Caco-2 (cell line): Measurements from ENCODE around the gene CCL26. TPM values are rescaled to one million over a fixed set of nuclear protein-coding genes. Genes with fewer than 3 reads are reported as not detected.
"Not testable (repeated sequence)": the region's sequence is repeated elsewhere in the genome, so short reads cannot be mapped to it uniquely, and the experiment has no call there.

Experiments used
- BruUV-seq: library from RNA; stranded (reverse); fragments of 400-500 nt; replicated peaks from 2 replicates; lab custom pipeline; 2021; lab: Mats Ljungman, UMichigan
- CTCF ChIA-PET: fragments of 300-600 bp; sonication (Branson Sonifier 250); formaldehyde crosslinking; loops from one replicate; lab custom pipeline; 2022; ENCODE audit warnings: antibody characterized with exemption; lab: Charles Lee
- POLR2A ChIA-PET: fragments of 300-600 bp; sonication (Branson Sonifier 250); formaldehyde crosslinking; loops from one replicate; lab custom pipeline; 2022; ENCODE audit warnings: antibody characterized with exemption; lab: Charles Lee
- DNase-seq, 2 experiments: peaks; one replicate each; pipeline versions ENCODE4 v3.0.0 to v3.0.0-alpha.2; 2020 to 2022
- H3K27me3 ChIP-seq: replicated peaks from 2 replicates; pipeline ENCODE4 v1.6.0; 2011; ENCODE audit warnings: low read length; ENCODE audit not compliant: control insufficient read depth, insufficient read depth
- H3K36me3 ChIP-seq: 2 replicates; pipeline ENCODE4 v1.5.1; 2011; ENCODE audit warnings: low read length; ENCODE audit not compliant: control insufficient read depth, insufficient read depth
- H3K4me1 ChIP-seq: fragments of 250-450 bp; sonication (Bioruptor Pico); 2 replicates; pipeline ENCODE4 v1.5.1; 2020; ENCODE audit warnings: mild to moderate bottlenecking
- H3K4me3 ChIP-seq: 2 replicates; pipeline ENCODE4 v1.5.1; 2011; ENCODE audit warnings: low read depth, mild to moderate bottlenecking, control low read depth, low read length
- H3K9me3 ChIP-seq: fragments of 250-450 bp; sonication (Bioruptor Pico); 2 replicates; pipeline ENCODE4 v1.5.1; 2020; ENCODE audit warnings: mild to moderate bottlenecking, moderate library complexity
- H3K27ac Mint-ChIP-seq: one replicate; pipeline ENCODE4 v1.8.0; 2022; ENCODE audit warnings: mixed read lengths; ENCODE audit not compliant: unreplicated experiment
- H3K27me3 Mint-ChIP-seq: one replicate; pipeline ENCODE4 v1.8.0; 2022; ENCODE audit warnings: mixed read lengths; ENCODE audit not compliant: insufficient read depth, unreplicated experiment
- H3K36me3 Mint-ChIP-seq: one replicate; pipeline ENCODE4 v1.8.0; 2022; ENCODE audit warnings: mild to moderate bottlenecking, mixed read lengths; ENCODE audit not compliant: insufficient read depth, unreplicated experiment
- H3K4me1 Mint-ChIP-seq: one replicate; pipeline ENCODE4 v1.8.0; 2022; ENCODE audit warnings: low read depth, mixed read lengths; ENCODE audit not compliant: unreplicated experiment
- H3K4me3 Mint-ChIP-seq: one replicate; pipeline ENCODE4 v1.8.0; 2022; ENCODE audit warnings: mild to moderate bottlenecking, moderate library complexity, mixed read lengths; ENCODE audit not compliant: unreplicated experiment
- H3K9me3 Mint-ChIP-seq: one replicate; pipeline ENCODE4 v1.8.0; 2022; ENCODE audit warnings: mixed read lengths; ENCODE audit not compliant: unreplicated experiment
- CTCF ChIP-seq, 2 experiments: fragments of 200-600 bp in 1 of 2; IDR thresholded peaks; 1 replicate in 1 of 2; 2 replicates in 1 of 2; pipeline versions ENCODE4 v1.5.1 to v1.8.0; 2011 to 2022; ENCODE audit warnings: antibody characterized with exemption in 1 of 2, control low read depth in 1 of 2, inconsistent platforms in 1 of 2, low read depth in 1 of 2, low read length in 1 of 2, mild to moderate bottlenecking in 1 of 2, moderate library complexity in 1 of 2; ENCODE audit not compliant: insufficient read depth in 1 of 2, severe bottlenecking in 1 of 2, unreplicated experiment in 1 of 2
- intact Hi-C: fragments of 100-400 bp; cut with micrococcal nuclease; formaldehyde crosslinking; loops from one replicate; pipeline ENCODE4 v1.10.0; 2022; ENCODE audit not compliant: unreplicated experiment
- total RNA-seq: library from RNA; stranded (reverse); gene quantifications from 2 replicates; pipeline ENCODE4 v1.2.3, GENCODE V29; 2022

The CCL26 gene
- total RNA-seq, 1 experiment from 2014 or later, result not detected

DNA sequence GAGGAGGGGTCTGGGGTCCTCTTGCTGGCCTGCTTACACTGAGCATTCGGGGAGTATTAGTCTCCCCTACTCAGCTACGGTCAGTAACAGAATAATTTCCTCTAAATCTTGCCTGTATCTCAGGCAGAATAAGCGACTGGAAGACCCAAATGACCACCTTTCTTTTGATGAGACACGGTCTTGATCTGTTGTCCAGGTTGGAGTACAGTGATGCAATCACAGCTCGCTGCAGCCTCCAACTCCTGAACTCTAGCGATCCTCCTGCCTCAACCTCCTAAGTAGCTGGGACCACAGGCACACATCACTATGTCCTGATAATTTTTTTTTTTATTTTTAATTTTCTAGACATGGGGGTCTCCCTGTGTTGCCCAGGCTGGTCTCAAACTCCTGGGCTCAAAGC is 24.4 kb upstream of the CCL26 start:
- H3K9me3 Mint-ChIP-seq, result no peaks in the 10 kb centered on the region
- Histone ChIP-seq H3K9me3 (no peaks in the 10 kb centered on the region), H3K4me3 (no peak overlapping the region), H3K36me3 (no peaks in the 10 kb centered on the region), H3K4me1 (no peaks in the 10 kb centered on the region), H3K27me3 (no peaks in the 10 kb centered on the region)
- no peaks in the 10 kb centered on the region for H3K4me1 Mint-ChIP-seq
- no peak overlapping the region for H3K4me3 Mint-ChIP-seq
- no peak overlapping the region for H3K27ac Mint-ChIP-seq
- no peaks in the 10 kb centered on the region for H3K27me3 Mint-ChIP-seq
- DNase-seq, result no peak
- ChIA-PET CTCF (no interaction called here), POLR2A (no interaction called here)
- intact Hi-C loops, result no loop called here
- TF ChIP-seq CTCF (IDR thresholded peaks at IDR 0.05; ENCODE audit: insufficient read depth in 1 of 2, low read depth in 1 of 2, low read length in 1 of 2, severe bottlenecking in 1 of 2, unreplicated experiment in 1 of 2), result no peak
- no TSS peak for BruUV-seq
- H3K36me3 Mint-ChIP-seq, result no peaks in the 10 kb centered on the region

GRCh38 chr7:75795831-75796285 is 23.8 kb upstream of the CCL26 start:
- intact Hi-C loops, result no loop called here
- Mint-ChIP-seq H3K4me3 (no peak overlapping the region), H3K27me3 (no peaks in the 10 kb centered on the region), H3K9me3 (no peaks in the 10 kb centered on the region), H3K4me1 (no peaks in the 10 kb centered on the region), H3K36me3 (no peaks in the 10 kb centered on the region), H3K27ac (no peak overlapping the region)
- no peak overlapping the region for H3K4me3 ChIP-seq
- no peaks in the 10 kb centered on the region for H3K27me3 ChIP-seq
- ChIA-PET CTCF (no interaction called here), POLR2A (no interaction called here)
- no peaks in the 10 kb centered on the region for H3K36me3 ChIP-seq
- no peaks in the 10 kb centered on the region for H3K4me1 ChIP-seq
- DNase-seq, result no peak
- no peak for TF ChIP-seq CTCF (IDR thresholded peaks at IDR 0.05; ENCODE audit: insufficient read depth in 1 of 2, low read depth in 1 of 2, low read length in 1 of 2, severe bottlenecking in 1 of 2, unreplicated experiment in 1 of 2)
- no TSS peak for BruUV-seq
- H3K9me3 ChIP-seq, result no peaks in the 10 kb centered on the region

DNA sequence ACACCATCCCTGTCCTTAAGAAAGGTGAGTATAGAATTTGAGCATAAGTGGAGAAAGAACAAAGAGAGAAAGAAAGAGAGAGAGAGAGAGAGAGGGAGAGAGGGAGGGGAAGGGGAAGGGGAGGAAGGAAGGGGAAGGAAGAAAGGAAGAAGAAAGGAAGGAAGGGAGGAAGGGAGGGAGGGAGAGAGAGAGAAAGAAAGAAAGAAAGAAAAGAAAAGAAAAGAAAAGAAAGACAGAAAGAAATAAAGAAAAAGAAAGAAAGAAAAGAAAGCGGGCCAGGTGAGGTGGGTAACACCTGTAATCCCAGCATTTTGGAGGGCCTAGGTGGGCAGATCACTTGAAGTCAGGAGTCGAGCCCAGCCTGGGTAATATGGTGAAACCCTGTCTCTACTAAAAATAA is 21.7 kb upstream of the CCL26 start:
- H3K36me3 ChIP-seq, result no peaks in the 10 kb centered on the region
- H3K9me3 ChIP-seq, result no peaks in the 10 kb centered on the region
- no peak overlapping the region for H3K27ac Mint-ChIP-seq
- intact Hi-C loops, result no loop called here
- no peak for DNase-seq
- no peaks in the 10 kb centered on the region for H3K9me3 Mint-ChIP-seq
- no peaks in the 10 kb centered on the region for H3K27me3 Mint-ChIP-seq
- no peaks in the 10 kb centered on the region for H3K4me1 ChIP-seq
- H3K4me1 Mint-ChIP-seq, result no peaks in the 10 kb centered on the region
- no peaks in the 10 kb centered on the region for H3K36me3 Mint-ChIP-seq
- no peak for TF ChIP-seq CTCF (IDR thresholded peaks at IDR 0.05; ENCODE audit: insufficient read depth in 1 of 2, low read depth in 1 of 2, low read length in 1 of 2, severe bottlenecking in 1 of 2, unreplicated experiment in 1 of 2)
- no peaks in the 10 kb centered on the region for H3K27me3 ChIP-seq
- no peak overlapping the region for H3K4me3 Mint-ChIP-seq
- ChIA-PET POLR2A (no interaction called here), CTCF (no interaction called here)
- BruUV-seq, result no TSS peak
- no peak overlapping the region for H3K4me3 ChIP-seq

GRCh38 chr7:75792567-75792966 is 20.6 kb upstream of the CCL26 start:
- H3K36me3 Mint-ChIP-seq, H3K4me1 Mint-ChIP-seq, CTCF ChIA-PET, H3K4me1 ChIP-seq, BruUV-seq, H3K9me3 Mint-ChIP-seq, H3K4me3 ChIP-seq, intact Hi-C loops, POLR2A ChIA-PET, H3K27me3 Mint-ChIP-seq, H3K36me3 ChIP-seq, H3K27ac Mint-ChIP-seq, H3K27me3 ChIP-seq, H3K4me3 Mint-ChIP-seq, H3K9me3 ChIP-seq, DNase-seq: not testable (repeated sequence)
